OCI-LY3 (cell line): ENCODE results near the gene CORO2B.
"Not testable (repeated sequence)": the region's sequence is repeated elsewhere in the genome, so short reads cannot be mapped to it uniquely, and the experiment has no call there.

Experiments used
- CTCF ChIP-seq: fragments of 200-600, 300-600 bp; sonication (generic); IDR thresholded peaks from 2 replicates; pipeline ENCODE4 v1.5.1; 2014; ENCODE audit warnings: antibody characterized with exemption, low read length, low read depth
- EZH2phosphoT487 ChIP-seq: fragments of 200-600 bp; shearing (Covaris generic); IDR thresholded peaks from 2 replicates; pipeline ENCODE4 v1.6.1; 2018; ENCODE audit warnings: antibody characterized with exemption, mixed run types, low read depth

- TF ChIP-seq CTCF, EZH2phosphoT487: not testable (repeated sequence)
Measured at GRCh38 chr15:68647361-68647760, 68.6 kb downstream of the CORO2B start.
